AG20443 (cell line): ENCODE measurements around the gene DLEC1.

Experiments
- DNase-seq: peaks from one replicate; pipeline ENCODE4 v3.0.0; 2012; ENCODE audit warnings: low spot score, mixed read lengths

The DLEC1 gene

GRCh38 chr3:38108649-38109579 lies 69.9 kb downstream of the DLEC1 start:
- DNase-seq: no peak

GRCh38 chr3:38109580-38110313 lies 70.7 kb downstream of the DLEC1 start:
- DNase-seq: no peak

GRCh38 chr3:38110314-38111050 lies 71.5 kb downstream of the DLEC1 start:
- no peak for DNase-seq

DNA sequence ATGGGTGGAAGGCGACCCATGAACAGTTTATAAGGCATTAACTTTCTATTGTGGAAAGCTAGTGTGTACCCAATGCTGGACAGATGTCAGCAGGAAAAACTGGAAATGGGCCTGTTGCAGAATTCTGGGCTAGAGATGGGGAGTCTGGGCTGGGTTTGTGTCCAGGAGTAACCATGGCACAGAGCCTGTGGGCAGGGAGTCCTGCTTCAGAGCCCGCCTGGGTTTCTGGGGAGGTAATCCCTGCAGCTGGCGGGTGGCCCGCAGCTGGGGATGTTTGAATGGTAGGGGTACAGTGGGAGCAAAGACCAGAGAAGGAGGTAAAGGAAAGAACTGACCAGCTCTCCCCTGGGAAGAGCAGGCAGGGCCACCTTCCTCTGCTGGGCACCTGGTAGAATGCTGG lies 72.2 kb downstream of the DLEC1 start:
- DNase-seq: no peak

DNA sequence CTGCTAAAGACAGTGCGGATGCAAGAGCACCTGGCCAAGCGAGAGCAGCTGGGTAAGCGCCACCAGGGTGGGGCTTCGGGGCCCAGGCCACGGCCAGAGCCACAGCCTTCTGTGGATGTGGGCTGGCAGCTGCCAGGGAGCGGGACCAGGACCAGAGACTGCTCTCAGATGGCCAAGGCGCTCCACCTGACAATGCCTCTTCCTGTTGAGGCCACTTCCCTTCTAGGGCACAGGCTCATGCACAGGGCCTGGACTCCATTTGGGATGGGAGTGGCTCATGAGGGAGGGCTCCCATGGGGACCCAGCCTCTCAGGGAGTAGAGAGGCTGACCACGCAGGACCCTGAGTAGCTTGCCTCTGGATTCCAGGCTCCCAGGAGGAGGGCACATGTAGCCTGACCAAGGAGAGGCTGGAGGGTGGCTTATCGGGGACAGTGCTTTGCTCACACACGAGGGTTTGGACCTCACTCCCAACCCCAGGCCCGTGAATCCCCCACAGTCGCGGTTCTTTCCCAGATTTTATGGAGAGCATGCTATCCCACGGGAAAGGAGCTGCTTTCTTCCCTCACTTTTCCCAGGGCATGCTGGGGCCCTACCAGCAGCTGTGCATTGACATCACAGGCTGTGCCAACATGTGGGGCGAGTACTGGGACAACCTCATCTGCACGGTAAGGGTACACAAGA lies 72.8 kb downstream of the DLEC1 start:
- DNase-seq: no peak

- DNase-seq: no peak
These were observed 73.4 kb downstream of the DLEC1 start for GRCh38 chr3:38112378-38112761.

DNA sequence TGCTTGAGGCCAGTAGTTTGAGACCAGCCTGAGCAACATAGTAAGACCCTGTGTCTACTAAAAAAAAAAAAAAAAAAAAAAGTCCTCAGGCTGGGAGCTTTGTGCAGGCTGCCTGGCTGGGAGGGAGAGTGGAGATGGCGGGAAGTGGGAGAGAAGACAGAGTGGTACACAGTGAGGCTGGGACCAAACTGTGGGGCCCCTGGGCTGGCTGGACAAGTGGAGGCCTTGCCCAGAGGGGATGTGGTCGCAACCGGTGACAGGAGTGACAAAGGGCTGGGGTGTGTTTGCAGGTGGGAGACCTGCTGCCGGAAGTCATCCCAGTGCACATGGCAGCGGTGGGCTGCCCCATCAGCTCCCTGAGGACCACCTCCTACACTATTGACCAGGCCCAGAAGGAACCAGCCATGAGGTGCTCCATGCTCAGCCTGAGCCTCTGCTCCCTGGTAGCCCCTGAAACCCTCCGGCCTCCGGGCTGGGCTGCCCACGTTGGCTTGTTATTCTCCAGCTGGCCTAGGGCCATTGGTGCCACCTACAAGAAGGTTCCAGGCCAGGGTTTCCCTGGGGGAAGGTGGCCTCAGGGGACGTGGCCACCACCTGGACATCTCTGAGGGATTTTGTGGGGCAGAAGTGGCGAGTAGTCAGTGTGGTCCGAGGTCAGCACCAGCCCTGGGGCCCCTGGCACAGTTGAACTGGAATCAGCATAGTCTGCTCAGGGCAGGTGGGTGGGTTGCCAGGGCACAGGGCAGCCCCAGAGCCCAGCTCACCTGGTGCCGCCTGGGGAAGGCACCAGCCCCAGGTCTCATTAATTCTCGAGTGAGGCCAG lies 75.3 kb downstream of the DLEC1 start:
- DNase-seq: no peak

DNA sequence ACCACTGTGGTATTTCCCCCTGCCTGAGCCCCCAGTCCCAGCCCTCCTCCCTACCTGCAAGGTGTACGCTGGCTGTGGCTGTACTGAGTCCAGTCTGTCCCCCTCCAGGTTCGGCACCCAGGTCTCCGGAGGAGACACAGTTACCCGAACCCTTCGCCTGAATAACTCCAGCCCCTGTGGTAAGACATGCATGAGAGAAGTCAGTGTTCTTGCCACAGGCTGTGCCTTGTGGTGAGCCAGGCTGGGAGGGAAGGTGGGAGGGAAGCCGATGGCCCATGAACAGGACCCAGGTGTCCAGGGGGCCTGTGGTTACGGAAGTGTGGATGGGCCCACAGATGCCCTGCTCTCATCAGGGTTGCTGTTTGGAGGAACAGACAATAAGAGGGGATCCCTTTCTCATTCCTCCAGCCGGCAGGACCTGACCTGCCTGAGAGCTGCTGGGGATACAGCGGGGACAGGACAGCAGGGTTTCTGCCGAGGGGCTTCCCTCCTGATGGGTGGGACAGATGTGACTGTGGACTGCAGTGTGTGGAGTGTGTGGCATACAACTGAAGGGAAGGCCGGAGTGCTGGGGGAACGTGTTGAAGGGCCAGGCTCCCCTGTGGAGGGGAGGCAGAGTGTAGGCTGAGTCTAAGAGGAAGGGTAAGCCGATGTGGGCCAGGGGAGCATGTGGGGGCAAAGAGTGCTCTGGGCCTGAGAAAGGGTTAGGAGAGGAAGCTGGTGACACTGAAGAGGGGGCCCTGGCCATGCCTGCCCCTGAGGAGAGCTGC lies 76.1 kb downstream of the DLEC1 start:
- DNase-seq: no peak

DNA sequence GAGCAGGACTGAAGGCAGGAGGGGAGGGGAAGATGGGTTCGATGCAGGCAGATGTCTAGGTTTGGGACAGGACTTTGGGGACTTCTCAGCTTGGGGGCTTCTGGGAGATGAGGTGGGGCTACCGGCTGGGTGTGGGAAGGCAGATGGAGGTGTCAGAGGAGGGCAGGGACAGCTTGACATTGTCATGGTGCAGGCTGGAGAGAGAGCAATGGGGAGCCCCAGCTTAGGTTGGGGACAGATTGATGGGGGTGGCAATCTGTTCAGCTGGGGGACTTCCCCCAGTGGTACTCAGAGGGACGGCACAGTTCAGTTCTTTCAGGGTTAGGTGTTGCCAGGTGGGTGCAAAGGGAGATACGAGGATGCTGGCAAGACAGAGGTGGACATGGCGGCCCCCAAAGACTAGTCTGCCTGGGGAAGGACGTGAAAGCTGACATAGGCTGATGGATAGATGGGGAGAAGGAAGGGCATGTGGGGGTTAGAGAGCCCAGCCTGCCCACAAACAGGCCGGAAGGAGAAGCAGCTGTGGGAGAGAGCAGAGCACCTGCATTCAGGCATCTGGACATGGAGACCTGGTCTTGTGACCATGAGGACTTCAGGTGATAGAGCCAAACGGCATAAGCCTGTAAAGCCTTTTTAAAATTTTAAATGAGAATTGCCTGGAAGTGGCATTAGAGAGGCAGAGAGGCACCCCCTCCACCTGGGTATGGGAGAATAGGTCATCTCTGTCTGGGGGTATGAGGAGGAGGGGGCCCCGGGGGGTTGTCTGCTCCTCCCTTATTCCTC lies 76.8 kb downstream of the DLEC1 start:
- DNase-seq: no peak

GRCh38 chr3:38116471-38117162 lies 77.6 kb downstream of the DLEC1 start:
- DNase-seq: no peak

GRCh38 chr3:38117163-38117716 lies 78.2 kb downstream of the DLEC1 start:
- no peak for DNase-seq

DNA sequence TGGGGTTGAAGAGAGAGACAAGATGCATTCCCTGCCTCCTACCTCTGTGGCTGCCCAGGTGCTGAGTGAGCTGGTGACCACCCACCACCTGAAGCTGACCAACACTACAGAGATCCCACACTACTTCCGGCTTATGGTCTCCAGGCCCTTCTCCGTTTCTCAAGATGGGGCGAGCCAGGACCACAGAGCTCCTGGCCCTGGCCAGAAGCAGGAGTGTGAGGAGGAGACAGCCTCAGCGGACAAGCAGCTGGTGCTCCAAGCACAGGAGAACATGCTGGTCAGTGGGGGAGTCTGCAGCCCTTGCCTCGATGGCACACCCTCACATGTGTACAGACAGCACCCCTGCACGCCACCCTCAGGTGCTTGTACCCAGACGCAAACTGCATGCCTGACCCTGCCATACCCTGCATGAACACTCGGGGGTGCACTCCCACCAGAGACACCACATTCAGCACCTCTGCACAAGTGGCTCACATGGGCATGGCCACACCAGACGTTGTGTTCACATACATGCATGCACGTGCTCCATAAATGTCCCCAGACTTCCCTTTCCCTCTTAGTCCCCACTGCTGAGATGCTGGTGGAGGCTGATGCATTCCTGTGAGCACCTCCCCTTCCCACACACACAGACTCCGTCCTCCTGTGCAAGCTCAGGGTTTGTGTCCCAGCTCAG lies 78.9 kb downstream of the DLEC1 start:
- peak; percentile 86 for DNase-seq

DNA sequence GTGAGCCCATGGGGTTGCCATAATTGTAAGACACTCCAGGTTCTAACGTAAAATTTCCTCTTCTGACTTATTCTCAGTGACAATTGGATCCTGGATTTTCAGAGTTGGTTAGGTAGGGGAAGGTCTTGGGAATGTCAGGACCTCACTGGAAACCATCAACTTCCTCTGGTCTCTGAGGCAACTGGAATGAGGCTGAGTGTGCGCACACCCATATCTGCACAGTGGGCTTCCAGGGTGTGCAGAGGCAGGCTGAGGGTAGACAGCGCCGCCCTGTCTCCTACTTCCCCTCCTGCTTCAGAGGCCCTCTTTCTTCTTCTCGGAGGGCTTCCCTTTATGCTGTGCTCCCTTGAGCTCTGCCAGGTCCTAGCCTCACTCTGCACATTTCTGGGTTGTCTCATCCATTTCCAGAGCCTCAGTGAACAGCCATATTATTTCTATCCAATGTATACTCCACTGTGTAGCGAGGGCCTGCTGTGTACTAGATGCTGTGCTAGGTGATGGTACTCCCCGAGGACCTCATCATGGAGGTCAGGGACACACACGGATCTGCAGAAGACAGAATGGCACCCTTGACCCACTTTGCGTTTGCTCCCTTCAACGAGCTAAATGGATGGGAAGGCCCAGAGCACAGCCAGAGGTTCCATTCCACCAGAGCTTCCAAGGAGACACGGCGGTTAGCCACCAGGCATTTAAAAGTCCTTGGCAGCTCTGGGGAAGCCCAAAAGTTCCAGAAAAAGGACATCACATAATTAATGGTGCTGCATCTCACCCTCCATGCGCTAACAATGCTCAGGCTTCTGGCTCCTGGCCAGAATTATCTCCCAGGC lies 79.6 kb downstream of the DLEC1 start:
- DNase-seq: no peak

GRCh38 chr3:38119248-38119544 lies 80.2 kb downstream of the DLEC1 start:
- no peak for DNase-seq

GRCh38 chr3:38119821-38120692 lies 81.0 kb downstream of the DLEC1 start:
- DNase-seq: no peak
